Measurements from ENCODE around the gene DNAAF8. TPM values are rescaled to one million over a fixed set of nuclear protein-coding genes. Genes with fewer than 3 reads are reported as not detected.
A peak's percentile ranks its signal among the peaks of the same experiment; 100 is the strongest.

The DNAAF8 gene
- total RNA-seq: 1.3 and 1.7 TPM in 2 replicates

- TF ChIP-seq CTCF (IDR thresholded peaks at IDR 0.05; ENCODE audit: insufficient read depth, low read depth, low read length): no peak
- DNase-seq (ENCODE audit: low read depth): peak; percentile 98
- peak within 1 kb of the TSS; percentile 87 for H3K4me3 ChIP-seq (ENCODE audit: low read depth, low read length)
Measured at GRCh38 chr16:4734063-4734729, at the start of gene DNAAF8, which contains the start of gene ANKS3. Gene DNAAF8, plus strand, starts transcription at chr16:4734537. Its CDS starts 1,978 bp downstream, at chr16:4736515. Gene ANKS3, minus strand, starts transcription at chr16:4734271. Its CDS starts 4,122 bp downstream, at chr16:4730149.

- no peak for TF ChIP-seq CTCF (IDR thresholded peaks at IDR 0.05; ENCODE audit: insufficient read depth, low read depth, low read length)
- no peak overlapping the region for H3K4me3 ChIP-seq (ENCODE audit: low read depth, low read length)
- no peak for DNase-seq (ENCODE audit: low read depth)
Measured at GRCh38 chr16:4684763-4685162, 49.6 kb upstream of the DNAAF8 start.

GRCh38 chr16:4685292-4685691 is 49.0 kb upstream of the DNAAF8 start:
- TF ChIP-seq CTCF (IDR thresholded peaks at IDR 0.05; ENCODE audit: insufficient read depth, low read depth, low read length): no peak

GRCh38 chr16:4685776-4686496 is 48.4 kb upstream of the DNAAF8 start:
- H3K4me3 ChIP-seq (ENCODE audit: low read depth, low read length): no peak overlapping the region
- no peak for TF ChIP-seq CTCF (IDR thresholded peaks at IDR 0.05; ENCODE audit: insufficient read depth, low read depth, low read length)
- no peak for DNase-seq (ENCODE audit: low read depth)

More at GRCh38 chr16:4685292-4685691, 49.0 kb upstream of the DNAAF8 start:
- H3K4me3 ChIP-seq (ENCODE audit: low read depth, low read length): no peak overlapping the region
- no peak for DNase-seq (ENCODE audit: low read depth)

GRCh38 chr16:4686497-4687210 is 47.7 kb upstream of the DNAAF8 start:
- DNase-seq (ENCODE audit: low read depth): no peak
- no peak overlapping the region for H3K4me3 ChIP-seq (ENCODE audit: low read depth, low read length)
- no peak for TF ChIP-seq CTCF (IDR thresholded peaks at IDR 0.05; ENCODE audit: insufficient read depth, low read depth, low read length)

GRCh38 chr16:4687416-4687815 is 46.9 kb upstream of the DNAAF8 start:
- H3K4me3 ChIP-seq (ENCODE audit: low read depth, low read length): no peak overlapping the region
- no peak for DNase-seq (ENCODE audit: low read depth)
- no peak for TF ChIP-seq CTCF (IDR thresholded peaks at IDR 0.05; ENCODE audit: insufficient read depth, low read depth, low read length)
